Heart right ventricle (tissue), 16 donors: Measurements from ENCODE around the gene IGIP. TPM values are rescaled to one million over a fixed set of nuclear protein-coding genes. Genes with fewer than 3 reads are reported as not detected.

ENCODE experiments used
- ATAC-seq, 8 donors: fragments of 200-7000 bp; cut with Tn5 transposase; one replicate each; pipeline ENCODE4 v1.9.1; 2020; ENCODE audit warnings: mild to moderate bottlenecking in 8 of 8, moderate library complexity in 8 of 8, moderate number of reproducible peaks in 1 of 8
- DNase-seq, 2 donors: peaks; one replicate each; pipeline ENCODE4 v3.0.0-alpha.2; 2020
- H3K27ac ChIP-seq, 10 donors: fragments of 200-600 bp; sonication (generic) in 2 of 10; one replicate each; pipeline versions ENCODE4 v1.5.0 to v1.8.0; 2020 to 2022; ENCODE audit warnings: mild to moderate bottlenecking in 3 of 10
- H3K27me3 ChIP-seq, 7 donors: fragments of 200-600 bp; one replicate each; pipeline ENCODE4 v1.8.0; 2021 to 2022; ENCODE audit warnings: mild to moderate bottlenecking in 2 of 7
- H3K36me3 ChIP-seq, 9 donors: fragments of 200-600 bp; sonication (generic) in 1 of 9; one replicate each; pipeline versions ENCODE4 v1.5.0 to v1.8.0; 2020 to 2022; ENCODE audit warnings: mild to moderate bottlenecking in 2 of 9
- H3K4me1 ChIP-seq, 9 donors: fragments of 200-600 bp; sonication (generic) in 1 of 9; one replicate each; pipeline versions ENCODE4 v1.5.0 to v1.8.0; 2020 to 2022; ENCODE audit warnings: mild to moderate bottlenecking in 4 of 9
- H3K4me3 ChIP-seq, 10 donors: fragments of 200-600 bp; sonication (generic) in 2 of 10; one replicate each; pipeline versions ENCODE4 v1.5.0 to v1.8.0; 2020 to 2022; ENCODE audit warnings: mild to moderate bottlenecking in 7 of 10, moderate library complexity in 2 of 10
- H3K9me3 ChIP-seq, 11 donors: fragments of 200-600 bp in 10 of 11; sonication (generic) in 2 of 11; one replicate each; pipeline versions ENCODE4 v1.5.0 to v1.8.0; 2013 to 2022; ENCODE audit warnings: mild to moderate bottlenecking in 2 of 11, control low read depth in 1 of 11, moderate library complexity in 1 of 11
- WGBS, 2 donors: extraction: QIAGEN DNeasy Blood & Tissue Kit; methylation state at CpG; one replicate each; pipeline ENCODE4 v1.1.7; 2013; ENCODE audit warnings: inconsistent platforms in 1 of 2; 5-methylcytosine and 5-hydroxymethylcytosine counted together
- intact Hi-C, 10 donors: fragments of 100-400 bp; cut with DNase I; formaldehyde crosslinking; loops; one replicate each; pipeline versions ENCODE4 v1.11.1 to v1.14.2; 2022
- polyA plus RNA-seq, 2 donors: library from polyadenylated mRNA; stranded (reverse); fragments of 200-250 nt; gene quantifications; one replicate each; pipeline ENCODE4 v1.2.3, GENCODE V29; 2013
- total RNA-seq, 10 donors: library from RNA; stranded (reverse); fragmentation: NEBNext Ultra II Directional in 3 of 10; extraction: Animal tissue kit (Norgen Biotek cat#: 25700) in 3 of 10; gene quantifications; one replicate each; pipeline versions ENCODE4 v1.2.1 to v1.2.4, GENCODE V29; 2021 to 2023
- TF ChIP-seq, protein P1 (sequence below), 9 donors: fragments of 200-600 bp; sonication (generic) in 2 of 9; IDR thresholded peaks; one replicate each; pipeline versions ENCODE4 v1.5.0 to v1.8.0; 2021 to 2022; ENCODE audit warnings: antibody characterized with exemption in 9 of 9, mild to moderate bottlenecking in 5 of 9, moderate library complexity in 1 of 9
- donor health status: Arrhythmogenic right ventricular cardiomyopathy.
- donor health status: ischemic (EF 13 %, LVEDD 7.1; RV severe dilation, severe dysfunction).
- donor health status: healthy with polysubstance abuse.
- donor health status: DM: no; HTN: yes; CAD: no.
- donor health status: DM: no; HTN: no; CAD: no.
- donor health status: ischemic (EF 25% LVEDD 6.9; RV normal size, moderate dysfunction).
- donor health status: ischemic (EF 25% LVEDD 5.7; RV mildly dilated, moderate dysfunction).
- donor health status: healthy.
- donor health status: DM: yes; HTN: yes; CAD: no.
- donor health status: Ischemic cardiomyopathy.
- donor health status: ischemic (EF 35%, LVEDD 5.7; RV mildly dilated, moderate dysfunction).
- donor health status: nonischemic (EF 11% LVEDD 7.7; RV severe dilation, severe dysfunction).
- donor health status: DM: yes; HTN: yes; CAD: no.
- donor health status: PGD.
- donor health status: ischemic (EF 29% LVEDD 5.4; RV normal size, mild dysfunction).
- donor health status: nonischemic (EF 23%, LVEDD 6.1; RV moderate dilation, normal function).

IGIP gene
- total and polyA plus RNA-seq, 12 donors: 5.0 to 17.2 (median 12.4) TPM

- 3% methylated on average over 44 to 52 of the region's 52 CpGs for WGBS, 2 donors
- peaks cover 0 to 45% (median 0%) of the 10 kb centered on the region in 7 donors for H3K27me3 ChIP-seq
- TF ChIP-seq, protein P1, sequence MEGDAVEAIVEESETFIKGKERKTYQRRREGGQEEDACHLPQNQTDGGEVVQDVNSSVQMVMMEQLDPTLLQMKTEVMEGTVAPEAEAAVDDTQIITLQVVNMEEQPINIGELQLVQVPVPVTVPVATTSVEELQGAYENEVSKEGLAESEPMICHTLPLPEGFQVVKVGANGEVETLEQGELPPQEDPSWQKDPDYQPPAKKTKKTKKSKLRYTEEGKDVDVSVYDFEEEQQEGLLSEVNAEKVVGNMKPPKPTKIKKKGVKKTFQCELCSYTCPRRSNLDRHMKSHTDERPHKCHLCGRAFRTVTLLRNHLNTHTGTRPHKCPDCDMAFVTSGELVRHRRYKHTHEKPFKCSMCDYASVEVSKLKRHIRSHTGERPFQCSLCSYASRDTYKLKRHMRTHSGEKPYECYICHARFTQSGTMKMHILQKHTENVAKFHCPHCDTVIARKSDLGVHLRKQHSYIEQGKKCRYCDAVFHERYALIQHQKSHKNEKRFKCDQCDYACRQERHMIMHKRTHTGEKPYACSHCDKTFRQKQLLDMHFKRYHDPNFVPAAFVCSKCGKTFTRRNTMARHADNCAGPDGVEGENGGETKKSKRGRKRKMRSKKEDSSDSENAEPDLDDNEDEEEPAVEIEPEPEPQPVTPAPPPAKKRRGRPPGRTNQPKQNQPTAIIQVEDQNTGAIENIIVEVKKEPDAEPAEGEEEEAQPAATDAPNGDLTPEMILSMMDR (IDR thresholded peaks at IDR 0.05): no peak
- no peaks in the 10 kb centered on the region for H3K9me3 ChIP-seq
- peak overlapping the region; percentile 61 to 85 (median 76) for H3K4me3 ChIP-seq
- intact Hi-C loops: loop anchor here in 5 of 10 donors (5.0 kb wide), 3 partner anchors 34 to 39 kb away; no protein-coding TSS in a partner anchor
- peaks cover 0 to 61% (median 48%) of the 10 kb centered on the region in 9 donors for H3K4me1 ChIP-seq
- DNase-seq: peak; percentile 18 to 20
- peak overlapping the region; percentile 94 to 100 (median 98) for H3K27ac ChIP-seq
- peak in 2 of 8 donors; percentile 12 to 29 for ATAC-seq
- H3K36me3 ChIP-seq: no peaks in the 10 kb centered on the region
Measured at GRCh38 chr5:140108093-140109017, 17.4 kb upstream of the IGIP start.

DNA sequence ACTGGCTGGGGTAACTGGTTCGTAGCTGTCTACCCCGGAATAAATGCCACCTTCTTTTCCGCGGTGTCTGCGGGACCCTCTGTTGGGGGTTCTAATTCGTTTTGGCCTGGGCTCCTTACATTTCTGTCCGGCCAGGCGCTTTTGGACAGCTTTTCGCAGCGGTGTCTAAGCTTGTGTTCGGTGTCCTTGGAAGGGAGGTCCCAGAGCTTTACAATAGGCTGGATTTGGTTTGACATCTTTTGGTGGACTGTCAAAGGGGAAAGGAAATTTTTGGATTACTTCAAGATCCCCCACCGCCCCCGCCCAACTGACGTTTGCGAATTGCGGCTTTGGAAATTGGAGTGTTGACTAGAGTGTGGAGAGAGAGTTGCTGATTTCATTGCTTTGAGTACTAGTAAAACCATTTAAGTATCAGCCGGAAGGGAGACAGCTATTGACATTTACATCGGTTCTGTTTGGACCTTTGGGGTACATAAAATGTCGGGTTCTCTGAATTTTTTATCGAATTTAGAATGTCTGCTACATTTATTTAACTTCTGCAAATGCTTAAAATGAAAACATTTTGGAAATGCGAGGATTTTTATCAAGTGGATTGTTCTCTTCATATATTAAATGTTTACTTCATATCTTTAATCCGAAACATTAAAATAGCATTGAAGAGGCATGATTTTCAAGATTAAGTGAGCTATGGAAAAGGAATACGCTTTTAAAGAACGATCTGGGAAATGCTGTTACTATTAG is 16.5 kb upstream of the IGIP start:
- peak in 1 of 2 donors; percentile 11 for DNase-seq
- Histone ChIP-seq H3K27ac (peak overlapping the region in 8 of 10 donors; percentile 94 to 100 (median 99)), H3K4me3 (peak overlapping the region; percentile 61 to 85 (median 76)), H3K27me3 (peaks cover 0 to 41% (median 0%) of the 10 kb centered on the region in 7 donors), H3K9me3 (no peaks in the 10 kb centered on the region), H3K4me1 (peaks cover 0 to 63% (median 49%) of the 10 kb centered on the region in 9 donors), H3K36me3 (no peaks in the 10 kb centered on the region)
- intact Hi-C loops: loop anchor here in 5 of 10 donors (5.0 kb wide), 3 partner anchors 33 to 38 kb away; no protein-coding TSS in a partner anchor
- WGBS, 2 donors: 50 to 56% methylated on average over 24 of the region's 24 CpGs
- TF ChIP-seq, protein P1 (IDR thresholded peaks at IDR 0.05): no peak
- ATAC-seq: no peak

- Histone ChIP-seq H3K36me3 (no peaks in the 10 kb centered on the region), H3K27ac (no peak overlapping the region), H3K9me3 (no peaks in the 10 kb centered on the region), H3K27me3 (peaks cover 0 to 33% (median 0%) of the 10 kb centered on the region in 7 donors), H3K4me3 (peak overlapping the region in 1 of 10 donors; percentile 75), H3K4me1 (peaks cover 0 to 67% (median 54%) of the 10 kb centered on the region in 9 donors)
- TF ChIP-seq, protein P1 (IDR thresholded peaks at IDR 0.05): no peak
- 86 to 90% methylated on average over 2 of the region's 2 CpGs for WGBS, 2 donors
- intact Hi-C loops: loop anchor here in 5 of 10 donors (5.0 kb wide), 3 partner anchors 32 to 38 kb away; no protein-coding TSS in a partner anchor
- no peak for ATAC-seq
- DNase-seq: no peak
Measured at GRCh38 chr5:140109759-140110645, 15.7 kb upstream of the IGIP start.
